ENCODE results near the gene C9orf50. TPM values are rescaled to one million over a fixed set of nuclear protein-coding genes. Genes with fewer than 3 reads are reported as not detected.

Gene C9orf50
- total and polyA plus RNA-seq, 2 donors (not counting 3 experiments of a cell fraction or from before 2014, with no cell fraction given) = not detected

GRCh38 chr9:129581505-129582189 is 39.3 kb downstream of the C9orf50 start:
- dilution Hi-C loops (cut with MboI; ENCODE audit: extremely low pct_ligation_motif_present, low sequenced_read_pairs) = no loop called here
- H2AFZ ChIP-seq (ENCODE audit: low read depth, low read length) = no peak overlapping the region
- CTCF ChIA-PET = interaction anchor here (1.4 to 1.7 kb wide), 2 partner anchors 14 to 443 kb away, joined by 4 read pairs; no protein-coding TSS in a partner anchor
- no peak overlapping the region for H3K4me2 ChIP-seq (ENCODE audit: insufficient read depth, low read length)
- no TSS peak for BruUV-seq (replicated peaks)
- H3K79me2 ChIP-seq (ENCODE audit: control insufficient read depth, insufficient read depth, low read length) = no peaks in the 10 kb centered on the region
- H4K20me1 ChIP-seq (replicated peaks; ENCODE audit: control insufficient read depth, extremely low read depth, insufficient read depth, low read length) = no peaks in the 10 kb centered on the region
- H3K27me3 ChIP-seq (ENCODE audit: control insufficient read depth in 2 of 2, insufficient read depth in 2 of 2, low read length in 2 of 2) = no peaks in the 10 kb centered on the region
- H3K4me3 ChIP-seq (replicated peaks in 1 of 3; ENCODE audit: insufficient read depth in 1 of 3, low read depth in 1 of 3, low read length in 3 of 3) = no peak overlapping the region
- POLR2A ChIA-PET = no interaction called here
- H3K4me1 ChIP-seq (ENCODE audit: control insufficient read depth, extremely low read depth, insufficient read depth, low read length) = peaks cover 2% of the 10 kb centered on the region
- H3K9me1 ChIP-seq (replicated peaks; ENCODE audit: control insufficient read depth, extremely low read depth, insufficient read depth, low read length) = no peaks in the 10 kb centered on the region
- intact Hi-C loops (cut with micrococcal nuclease) = no loop called here
- H3K9me3 ChIP-seq (replicated peaks; ENCODE audit: control insufficient read depth, insufficient read depth, low read length) = no peaks in the 10 kb centered on the region
- H3K36me3 ChIP-seq (ENCODE audit: control insufficient read depth in 2 of 2, extremely low read depth in 1 of 2, insufficient read depth in 2 of 2, low read length in 2 of 2) = no peaks in the 10 kb centered on the region
- H3K9ac ChIP-seq (replicated peaks; ENCODE audit: extremely low read depth, insufficient read depth, low read length) = no peak overlapping the region
- FAIRE-seq = no peak
- no peak overlapping the region for H3K27ac ChIP-seq (ENCODE audit: insufficient read depth, low read depth, low read length)
- DNase-seq (ENCODE audit: low read depth, low spot score) = no peak
- TF ChIP-seq POLR2A (IDR thresholded peaks at IDR 0.05; ENCODE audit: low read depth, low read length) (no peak), POLR2AphosphoS5 (IDR thresholded peaks at IDR 0.05; ENCODE audit: insufficient read depth, low read depth, low read length) (no peak), JUN (IDR thresholded peaks at IDR 0.05; ENCODE audit: borderline replicate concordance, insufficient read depth, insufficient read length, low read depth) (no peak), GATA2 (IDR thresholded peaks at IDR 0.05; ENCODE audit: insufficient read depth, insufficient read length, low read depth, low read length) (no peak), CTCF (IDR thresholded peaks at IDR 0.05; ENCODE audit: extremely low read depth in 1 of 2, insufficient read depth in 1 of 2, low read depth in 1 of 2, low read length in 2 of 2) (no peak), EZH2 (IDR thresholded peaks at IDR 0.05; ENCODE audit: borderline replicate concordance, low read depth, low read length, severe bottlenecking) (no peak)
